Uterus (tissue), 4 donors: Measurements from ENCODE around the gene C1QTNF6. TPM values are rescaled to one million over a fixed set of nuclear protein-coding genes. Genes with fewer than 3 reads are reported as not detected.
A peak's percentile ranks its signal among the peaks of the same experiment; 100 is the strongest.

Experiments
- DNase-seq, 2 donors: peaks; one replicate each; pipeline ENCODE4 v3.0.0-alpha.2; 2019 to 2020
- H3K27ac ChIP-seq, 2 donors: fragments of 200-600 bp; sonication (generic); 1 replicate in 1 of 2; 2 replicates in 1 of 2; pipeline ENCODE4 v1.5.1; 2016 to 2018
- H3K27me3 ChIP-seq, 2 donors: fragments of 200-600 bp; sonication (generic); one replicate each; pipeline ENCODE4 v1.5.1; 2018 to 2019; ENCODE audit warnings: control low read depth in 1 of 2
- H3K36me3 ChIP-seq, 2 donors: fragments of 200-600 bp; sonication (generic); one replicate each; pipeline ENCODE4 v1.5.1; 2019; ENCODE audit warnings: control low read depth in 1 of 2
- H3K4me1 ChIP-seq, 2 donors: fragments of 200-600 bp; sonication (generic); one replicate each; pipeline ENCODE4 v1.5.1; 2018 to 2019; ENCODE audit warnings: control low read depth in 1 of 2
- H3K4me3 ChIP-seq, 2 donors: fragments of 200-600 bp; sonication (generic); 1 replicate in 1 of 2; 2 replicates in 1 of 2; pipeline ENCODE4 v1.5.1; 2018 to 2019; ENCODE audit warnings: mild to moderate bottlenecking in 1 of 2
- H3K9me3 ChIP-seq, 2 donors: fragments of 200-600 bp; sonication (generic); one replicate each; pipeline ENCODE4 v1.5.1; 2019; ENCODE audit warnings: control low read depth in 1 of 2
- POLR2A ChIP-seq, 2 donors: fragments of 450-650 bp; IDR thresholded peaks; one replicate each; pipeline ENCODE4 v1.6.1; 2016; ENCODE audit warnings: antibody characterized with exemption in 2 of 2, mild to moderate bottlenecking in 1 of 2, moderate library complexity in 1 of 2
- intact Hi-C: fragments of 100-400 bp; cut with DNase I; formaldehyde crosslinking; loops from one replicate; pipeline ENCODE4 v1.15.1; 2023; ENCODE audit warnings: low total_unique reads
- total RNA-seq, 4 donors: library from RNA; depleted of rRNA in 3 of 4; stranded (reverse); fragments of >200 nt in 3 of 4; gene quantifications; one replicate each; pipeline versions ENCODE4 v1.1.0 to v1.2.4, GENCODE V29; 2014 to 2023
- TF ChIP-seq, protein P1 (sequence below), 4 experiments: fragments of 200-600 bp in 2 of 4; fragments of 450-650 bp in 2 of 4; sonication (generic) in 2 of 4; IDR thresholded peaks; one replicate each; pipeline ENCODE4 v1.5.1; 2016 to 2019; ENCODE audit warnings: antibody characterized with exemption in 4 of 4, mild to moderate bottlenecking in 2 of 4, moderate library complexity in 1 of 4
- donor health status: DM: yes; HTN: yes; CAD: no.

The C1QTNF6 gene
- total RNA-seq, 4 donors from 2014 or later, result 0.29 to 16.0 (median 3.1) TPM

DNA sequence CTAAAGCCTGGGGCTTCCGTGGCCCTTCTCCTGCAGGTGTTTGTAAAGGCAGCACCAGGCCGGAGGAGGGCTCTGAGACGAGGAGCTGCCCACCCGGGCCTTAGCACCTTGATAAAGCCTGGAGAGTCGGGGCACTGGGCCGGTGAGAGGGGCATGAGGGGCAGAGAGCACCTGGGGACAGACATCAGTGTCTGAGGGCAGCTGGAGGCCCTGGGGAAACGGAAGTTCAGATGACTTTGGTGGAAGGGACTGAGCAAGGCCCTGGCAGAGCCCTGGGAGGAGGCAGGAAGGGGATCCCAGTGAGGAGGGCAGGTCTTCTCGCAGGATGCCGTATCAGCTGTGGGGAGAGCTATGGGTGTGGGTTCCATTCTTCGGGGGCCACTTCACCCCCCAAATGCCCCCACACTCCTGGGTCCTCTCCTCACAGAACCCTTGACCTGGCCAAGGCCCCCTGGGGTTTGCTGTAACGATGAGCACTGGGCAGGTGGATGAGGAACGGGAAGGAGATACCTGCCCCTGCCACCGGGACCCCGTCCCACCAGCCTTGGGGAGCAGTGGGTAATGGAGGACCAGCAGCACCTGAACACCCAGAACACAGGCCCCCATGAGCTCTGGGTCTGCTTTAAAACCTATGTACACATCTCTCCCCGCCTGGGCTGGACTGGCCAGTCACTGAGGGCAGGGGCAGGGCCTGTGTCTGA lies 7.4 kb downstream of the C1QTNF6 start:
- no peak for DNase-seq
- no peaks in the 10 kb centered on the region for H3K27me3 ChIP-seq
- H3K4me1 ChIP-seq, result peaks cover 3 to 26% of the 10 kb centered on the region in 2 donors
- TF ChIP-seq POLR2A (IDR thresholded peaks at IDR 0.05), result no peak
- peak overlapping the region in 1 of 2 donors; percentile 25 for H3K27ac ChIP-seq
- no peaks in the 10 kb centered on the region for H3K9me3 ChIP-seq
- H3K36me3 ChIP-seq, result no peaks in the 10 kb centered on the region
- H3K4me3 ChIP-seq, result no peak overlapping the region
- intact Hi-C loops, result no loop called here

DNA sequence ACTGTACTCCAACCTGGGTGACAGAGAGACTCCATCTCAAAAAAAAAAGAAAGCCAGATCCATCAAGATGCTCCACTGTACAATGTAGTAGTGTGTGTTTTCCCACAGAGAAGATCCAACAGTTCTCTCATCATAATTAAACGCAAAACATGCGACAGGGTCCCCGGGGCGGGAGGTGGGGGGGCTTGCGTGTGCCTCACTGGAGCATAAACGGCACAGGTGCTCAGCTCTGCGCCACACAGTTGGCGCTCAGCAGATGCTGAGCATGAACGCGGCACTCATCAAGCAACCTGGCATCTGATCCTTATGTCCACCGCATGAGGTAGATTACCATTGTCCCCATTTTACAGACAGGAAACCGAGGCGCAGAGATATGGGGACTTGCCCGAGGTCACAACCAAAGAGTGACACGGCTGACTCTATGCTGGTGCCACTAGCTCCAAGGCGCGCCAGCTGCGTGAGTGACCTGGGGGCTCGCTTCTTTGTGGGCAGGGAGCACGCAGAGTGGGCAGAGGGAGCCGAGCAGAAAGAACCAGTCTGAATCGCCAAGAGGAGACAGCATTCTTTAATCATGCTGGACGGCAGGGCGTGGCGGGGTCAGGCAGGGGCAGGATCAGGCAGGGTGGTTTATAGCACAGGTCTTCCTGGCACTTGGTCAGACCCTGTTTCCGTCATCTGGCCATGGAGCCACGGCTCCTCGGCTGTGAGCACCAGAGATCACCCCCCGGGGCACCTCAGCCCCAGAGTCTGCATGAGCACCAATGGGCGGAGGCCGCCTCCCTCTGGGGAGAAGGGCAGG lies 8.2 kb downstream of the C1QTNF6 start:
- H3K9me3 ChIP-seq, result no peaks in the 10 kb centered on the region
- DNase-seq, result no peak
- TF ChIP-seq, protein P1, sequence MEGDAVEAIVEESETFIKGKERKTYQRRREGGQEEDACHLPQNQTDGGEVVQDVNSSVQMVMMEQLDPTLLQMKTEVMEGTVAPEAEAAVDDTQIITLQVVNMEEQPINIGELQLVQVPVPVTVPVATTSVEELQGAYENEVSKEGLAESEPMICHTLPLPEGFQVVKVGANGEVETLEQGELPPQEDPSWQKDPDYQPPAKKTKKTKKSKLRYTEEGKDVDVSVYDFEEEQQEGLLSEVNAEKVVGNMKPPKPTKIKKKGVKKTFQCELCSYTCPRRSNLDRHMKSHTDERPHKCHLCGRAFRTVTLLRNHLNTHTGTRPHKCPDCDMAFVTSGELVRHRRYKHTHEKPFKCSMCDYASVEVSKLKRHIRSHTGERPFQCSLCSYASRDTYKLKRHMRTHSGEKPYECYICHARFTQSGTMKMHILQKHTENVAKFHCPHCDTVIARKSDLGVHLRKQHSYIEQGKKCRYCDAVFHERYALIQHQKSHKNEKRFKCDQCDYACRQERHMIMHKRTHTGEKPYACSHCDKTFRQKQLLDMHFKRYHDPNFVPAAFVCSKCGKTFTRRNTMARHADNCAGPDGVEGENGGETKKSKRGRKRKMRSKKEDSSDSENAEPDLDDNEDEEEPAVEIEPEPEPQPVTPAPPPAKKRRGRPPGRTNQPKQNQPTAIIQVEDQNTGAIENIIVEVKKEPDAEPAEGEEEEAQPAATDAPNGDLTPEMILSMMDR (IDR thresholded peaks at IDR 0.05), result no peak
- no peak for TF ChIP-seq POLR2A (IDR thresholded peaks at IDR 0.05)
- intact Hi-C loops, result no loop called here
- peak overlapping the region in 1 of 2 donors; percentile 25 for H3K27ac ChIP-seq
- peaks cover 3 to 29% of the 10 kb centered on the region in 2 donors for H3K4me1 ChIP-seq
- H3K27me3 ChIP-seq, result no peaks in the 10 kb centered on the region
- no peaks in the 10 kb centered on the region for H3K36me3 ChIP-seq
- no peak overlapping the region for H3K4me3 ChIP-seq

DNA sequence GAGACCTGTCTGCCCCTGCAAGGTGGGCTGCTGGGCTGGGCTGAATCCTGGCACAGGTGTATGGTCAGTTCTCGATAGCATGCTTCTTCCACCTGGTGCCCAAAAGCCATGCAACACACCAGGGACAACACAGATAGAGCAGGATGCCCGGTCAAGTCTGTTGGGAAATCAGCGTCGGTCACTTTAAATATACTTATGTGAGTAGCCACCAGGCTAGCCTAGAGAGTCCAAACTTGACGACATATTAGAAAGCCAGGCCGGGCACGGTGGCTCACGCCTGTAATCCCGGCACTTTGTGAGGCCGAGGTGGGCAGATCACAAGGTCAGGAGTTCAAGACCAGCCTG lies 8.9 kb downstream of the C1QTNF6 start:
- Histone ChIP-seq H3K9me3 (no peaks in the 10 kb centered on the region), H3K4me1 (peaks cover 3 to 29% of the 10 kb centered on the region in 2 donors), H3K27me3 (no peaks in the 10 kb centered on the region), H3K36me3 (no peaks in the 10 kb centered on the region), H3K27ac (peak overlapping the region in 1 of 2 donors; percentile 12), H3K4me3 (no peak overlapping the region)
- intact Hi-C loops, result no loop called here
- no peak for DNase-seq
- TF ChIP-seq POLR2A (IDR thresholded peaks at IDR 0.05), result no peak
- TF ChIP-seq, protein P1 (IDR thresholded peaks at IDR 0.05), result no peak

DNA sequence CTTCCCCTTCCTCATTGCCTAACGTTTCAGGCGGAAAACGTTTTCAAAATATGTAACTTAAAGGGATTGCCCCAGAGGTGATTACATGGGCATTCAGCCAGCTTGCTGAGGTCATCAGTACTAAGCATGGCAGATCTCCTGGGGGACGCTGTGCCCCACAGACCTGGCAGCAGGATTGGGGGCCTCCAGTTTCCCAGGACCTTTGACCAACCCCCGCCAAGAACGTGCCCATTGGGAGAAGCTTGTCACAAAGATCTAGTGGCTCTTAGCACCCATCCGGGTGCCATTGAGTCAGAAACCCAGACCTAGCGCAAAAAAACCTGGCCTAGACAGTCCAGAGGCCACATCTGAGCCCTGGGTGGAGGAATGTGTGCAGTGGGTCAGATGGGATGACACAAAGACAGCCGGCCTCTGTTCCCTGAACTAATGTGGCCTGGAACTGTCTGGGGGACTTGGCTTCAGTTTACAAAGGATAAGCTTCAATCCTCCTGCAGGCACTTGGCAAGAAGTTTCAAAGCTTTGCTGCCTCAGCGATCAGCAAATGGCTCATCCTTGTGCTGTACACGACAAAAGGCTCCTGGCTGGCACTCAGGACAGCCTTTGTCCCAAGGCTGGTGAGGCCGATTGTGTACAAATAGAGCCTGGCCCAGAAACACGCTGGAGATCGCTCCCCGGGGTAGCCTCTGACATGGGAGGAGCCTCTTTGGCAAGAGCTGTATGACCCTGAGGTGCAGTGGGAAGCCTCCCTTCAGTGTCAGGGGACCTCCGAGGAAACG lies 9.5 kb downstream of the C1QTNF6 start:
- no peak for DNase-seq
- H3K4me1 ChIP-seq, result peaks cover 3 to 29% of the 10 kb centered on the region in 2 donors
- TF ChIP-seq, protein P1 (IDR thresholded peaks at IDR 0.05), result no peak
- no peak for TF ChIP-seq POLR2A (IDR thresholded peaks at IDR 0.05)

DNA sequence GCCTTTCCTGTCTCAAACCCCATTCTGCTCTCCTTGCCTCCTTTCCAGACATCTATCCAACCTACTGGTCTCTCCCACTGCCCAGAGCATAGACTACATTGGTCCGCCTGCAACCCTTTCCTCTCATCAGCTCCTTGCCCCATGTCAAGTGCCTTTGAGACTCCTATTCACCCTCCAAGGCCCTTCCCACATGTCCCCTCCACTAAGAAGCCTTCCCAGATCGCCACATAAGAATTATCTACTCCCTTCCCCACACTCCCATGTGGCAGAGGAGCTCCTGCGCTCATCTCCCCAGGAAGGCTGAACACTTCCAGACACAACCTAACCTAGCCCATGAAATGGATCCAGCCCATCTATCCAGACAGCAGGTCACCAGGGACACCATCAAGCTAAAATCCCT lies 10.3 kb downstream of the C1QTNF6 start:
- H3K27me3 ChIP-seq, result no peaks in the 10 kb centered on the region
- intact Hi-C loops, result no loop called here
- H3K9me3 ChIP-seq, result no peaks in the 10 kb centered on the region
- no peaks in the 10 kb centered on the region for H3K36me3 ChIP-seq
- no peak overlapping the region for H3K4me3 ChIP-seq
- H3K27ac ChIP-seq, result peak overlapping the region in 1 of 2 donors; percentile 67
- DNase-seq, result no peak
- peaks cover 3 to 29% of the 10 kb centered on the region in 2 donors for H3K4me1 ChIP-seq
- TF ChIP-seq, protein P1 (IDR thresholded peaks at IDR 0.05), result no peak
- no peak for TF ChIP-seq POLR2A (IDR thresholded peaks at IDR 0.05)

More for the DNA sequence above, 9.5 kb downstream of the C1QTNF6 start:
- H3K4me3 ChIP-seq, result no peak overlapping the region
- H3K9me3 ChIP-seq, result no peaks in the 10 kb centered on the region
- H3K27ac ChIP-seq, result peak overlapping the region in 1 of 2 donors; percentile 67
- no peaks in the 10 kb centered on the region for H3K27me3 ChIP-seq
- no peaks in the 10 kb centered on the region for H3K36me3 ChIP-seq
- intact Hi-C loops, result no loop called here
